Measurements from ENCODE around the gene CROCC. TPM values are rescaled to one million over a fixed set of nuclear protein-coding genes. Genes with fewer than 3 reads are reported as not detected.
A peak's percentile ranks its signal among the peaks of the same experiment; 100 is the strongest.
"Not testable (repeated sequence)": the region's sequence is repeated elsewhere in the genome, so short reads cannot be mapped to it uniquely, and the experiment has no call there.

Gene CROCC
- total and polyA plus RNA-seq, 9 of the 15 experiments (the other 6 are each of a cell fraction or from before 2014, with no cell fraction given), result 0.17 to 15.4 (median 7.6) TPM

GRCh38 chr1:16895233-16895597 lies 26.5 kb upstream of the CROCC start:
- peak overlapping the region; percentile 74 for H3K4me2 ChIP-seq (ENCODE audit: insufficient read depth, low read length)
- CTCF ChIA-PET (ENCODE audit: low intra/inter-chr PET ratio); H3K9me1 ChIP-seq (ENCODE audit: control insufficient read depth, insufficient read depth, low read length); H3K79me2 ChIP-seq (ENCODE audit: control insufficient read depth, insufficient read depth, low read length); H3K27me3 ChIP-seq (ENCODE audit: control insufficient read depth in 2 of 2, insufficient read depth in 2 of 2, low read length in 2 of 2); H4K20me1 ChIP-seq (replicated peaks; ENCODE audit: control insufficient read depth, insufficient read depth, low read length); FAIRE-seq; ATAC-seq; intact Hi-C loops (cut with micrococcal nuclease); DNase-seq (ENCODE audit: extremely low read depth in 1 of 4, low spot score in 3 of 4); H3K9me3 ChIP-seq (replicated peaks; ENCODE audit: control insufficient read depth, insufficient read depth, low read depth, low read length); H3K36me3 ChIP-seq (ENCODE audit: control insufficient read depth, insufficient read depth, low read length): not testable (repeated sequence)
- POLR2A ChIA-PET, result interaction anchor here (0.7 to 2.5 kb wide), 5 partner anchors 10 to 274 kb away, joined by 3 to 71 read pairs (median 3); no protein-coding TSS in a partner anchor
- peak overlapping the region; percentile 84 to 96 for H3K9ac ChIP-seq (ENCODE audit: insufficient read depth in 1 of 2, low read depth in 2 of 2, low read length in 2 of 2)
- WGBS (ENCODE audit: insufficient coverage, low coverage, missing lambda C conversion rate), result 3% methylated on average over 5 of the region's 6 CpGs
- H3K27ac ChIP-seq (ENCODE audit: extremely low read depth, low read depth, low read length), result peak overlapping the region; percentile 98; the same call in 2 of the 3 replicates
- in situ Hi-C loops (cut with MboI), result loop anchor here (5.0 kb wide), 1 partner anchor 153 kb away; the partner anchor contains the start of gene RNU1-4
- BruUV-seq (replicated peaks), result TSS peak; percentile 98
- peaks cover 6 to 24% of the 10 kb centered on the region in 2 experiments; a peak in 4 of 5 replicates for H3K4me1 ChIP-seq (replicated peaks in 1 of 2; ENCODE audit: control insufficient read depth in 2 of 2, insufficient read depth in 2 of 2, low read length in 2 of 2)
- H3K4me3 ChIP-seq, result peak overlapping the region; percentile 29
- peak overlapping the region; percentile 79 for H2AFZ ChIP-seq (ENCODE audit: low read depth, low read length)
- TF ChIP-seq MAZ (CRISPR knock-in tag; conservative IDR thresholded peaks at IDR 0.05 in 1 of 2, IDR thresholded peaks at IDR 0.05 in 1 of 2) (peak in 1 of 2 experiments; percentile 12; a peak in 1 of 4 replicates), TAF1 (IDR thresholded peaks at IDR 0.05; ENCODE audit: control insufficient read depth, extremely low read depth, insufficient read depth, low read length, severe bottlenecking) (peak; percentile 25), FOXK2 (conservative IDR thresholded peaks at IDR 0.05 in 1 of 2, IDR thresholded peaks at IDR 0.05 in 1 of 2; ENCODE audit: low read depth in 2 of 2) (0 out of 4 replicates have a peak, but pooled peaks of 1 of the 2 experiments have one; percentile 35), TAF7 (tag; IDR thresholded peaks at IDR 0.05) (0 out of 2 replicates have a peak, but pooled peaks have one; percentile 36), ZNF644 (tag; IDR thresholded peaks at IDR 0.05; ENCODE audit: low read depth) (0 out of 2 replicates have a peak, but pooled peaks have one; percentile 8)
